Skeletal muscle satellite cell (primary cell): ENCODE data around the gene TSPAN7.

Source experiments
- H3K27me3 ChIP-seq: 2 replicates; pipeline ENCODE4 v1.7.0; 2013; ENCODE audit warnings: low read length; ENCODE audit not compliant: control insufficient read depth, insufficient read depth
- H3K36me3 ChIP-seq: 2 replicates; pipeline ENCODE4 v1.7.0; 2013; ENCODE audit warnings: mild to moderate bottlenecking, control low read depth, low read length; ENCODE audit not compliant: insufficient read depth
- H3K4me1 ChIP-seq: 2 replicates; pipeline ENCODE4 v1.7.0; 2013; ENCODE audit warnings: low read length; ENCODE audit not compliant: control insufficient read depth, insufficient read depth
- H3K4me2 ChIP-seq: 2 replicates; pipeline ENCODE4 v1.7.0; 2013; ENCODE audit warnings: mild to moderate bottlenecking, low read length
- H3K4me3 ChIP-seq: 2 replicates; pipeline ENCODE4 v1.7.0; 2013; ENCODE audit warnings: low read length
- H3K9ac ChIP-seq: 2 replicates; pipeline ENCODE4 v1.7.0; 2013; ENCODE audit warnings: mild to moderate bottlenecking, low read depth, low read length, moderate library complexity
- H3K9me3 ChIP-seq: replicated peaks from 2 replicates; pipeline ENCODE4 v1.7.0; 2013; ENCODE audit warnings: mild to moderate bottlenecking, control low read depth, low read length

Gene TSPAN7

DNA sequence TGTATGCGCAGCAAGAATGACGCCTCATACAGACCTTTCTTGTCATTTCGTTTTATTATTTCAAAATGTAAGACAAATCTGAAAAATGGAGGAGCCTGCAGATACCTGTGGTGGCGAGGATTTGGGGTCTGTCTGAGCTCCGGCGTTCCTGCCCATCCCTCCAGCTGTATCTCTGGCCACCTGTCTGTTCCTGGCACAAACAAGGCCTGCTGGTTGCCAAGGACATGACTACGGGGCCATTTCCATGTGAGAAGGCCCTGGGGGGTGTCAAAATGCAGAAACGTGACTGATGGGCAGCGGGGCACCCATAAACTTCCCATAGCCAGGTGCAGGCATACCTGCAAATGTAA is 591 bp upstream of the TSPAN7 start:
- no peaks in the 10 kb centered on the region for H3K27me3 ChIP-seq
- H3K4me3 ChIP-seq, result peak overlapping the region; percentile 69
- no peaks in the 10 kb centered on the region for H3K36me3 ChIP-seq
- no peaks in the 10 kb centered on the region for H3K9me3 ChIP-seq
- H3K4me2 ChIP-seq, result peak overlapping the region; percentile 94
- H3K9ac ChIP-seq, result peak overlapping the region; percentile 63
- H3K4me1 ChIP-seq, result peaks cover 4% of the 10 kb centered on the region

DNA sequence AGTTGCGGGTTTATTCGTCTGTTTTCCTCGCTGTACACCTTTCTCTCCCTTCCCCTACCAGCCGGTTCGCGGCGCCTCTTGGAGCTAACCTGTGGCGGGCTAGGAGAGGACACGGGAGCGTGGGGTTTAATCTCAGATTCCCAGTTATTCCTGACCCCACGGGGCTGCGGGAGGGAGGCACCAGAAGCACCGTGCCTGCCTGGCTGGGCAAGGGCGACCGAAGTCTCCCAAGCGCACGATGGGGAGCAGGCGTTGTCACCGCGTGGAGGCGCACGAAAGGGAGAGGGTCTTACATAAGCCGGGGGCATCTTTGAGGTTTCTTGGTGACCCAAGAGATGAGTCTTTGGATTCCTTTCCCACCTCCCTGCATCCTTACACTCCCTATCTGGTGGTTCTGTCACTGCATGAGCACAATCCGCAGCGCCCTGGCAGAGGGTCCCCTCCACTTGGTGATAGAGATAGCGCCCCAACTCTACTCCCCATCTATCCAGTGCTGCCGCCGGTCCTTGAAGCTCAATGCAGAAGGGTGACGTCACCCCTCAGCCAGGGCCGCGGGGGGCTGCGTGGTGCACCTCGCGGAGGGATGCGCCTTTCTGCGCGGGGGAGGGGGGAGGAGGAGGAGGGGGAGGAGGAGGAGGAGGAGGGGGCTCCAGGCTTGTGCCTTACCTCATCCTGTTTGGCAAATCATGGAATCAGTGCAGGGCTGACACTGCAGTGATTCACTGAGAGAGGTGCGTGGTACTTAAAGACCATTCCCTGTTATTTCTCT is 793 bp downstream of the TSPAN7 start:
- H3K9ac ChIP-seq, result peak overlapping the region; percentile 66
- H3K27me3 ChIP-seq, result no peaks in the 10 kb centered on the region
- H3K9me3 ChIP-seq, result no peaks in the 10 kb centered on the region
- peak overlapping the region; percentile 90 for H3K4me2 ChIP-seq
- H3K4me1 ChIP-seq, result peaks cover 4% of the 10 kb centered on the region
- H3K4me3 ChIP-seq, result peak overlapping the region; percentile 71
- H3K36me3 ChIP-seq, result no peaks in the 10 kb centered on the region

DNA sequence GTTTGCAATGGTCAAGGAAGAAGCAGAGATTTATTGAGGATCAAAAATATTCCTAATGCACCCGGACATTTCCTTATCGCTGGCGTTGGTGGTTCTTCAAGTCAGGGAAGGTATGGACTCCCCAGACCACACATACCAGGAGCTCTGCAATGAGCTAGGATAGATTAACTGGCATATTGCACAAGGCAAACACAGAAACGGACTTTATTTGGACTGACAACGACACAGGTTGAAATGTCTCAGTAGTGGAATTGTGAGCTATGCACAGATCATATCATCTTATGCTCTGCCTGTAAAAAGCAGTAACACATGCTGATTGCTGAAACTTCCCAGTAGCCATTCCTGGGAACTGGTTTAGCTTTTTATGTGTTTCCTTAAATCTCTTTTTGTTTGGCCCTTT is 1.7 kb downstream of the TSPAN7 start:
- no peaks in the 10 kb centered on the region for H3K36me3 ChIP-seq
- no peak overlapping the region for H3K9ac ChIP-seq
- no peak overlapping the region for H3K4me2 ChIP-seq
- H3K9me3 ChIP-seq, result no peaks in the 10 kb centered on the region
- peaks cover 4% of the 10 kb centered on the region for H3K4me1 ChIP-seq
- no peak overlapping the region for H3K4me3 ChIP-seq
- no peaks in the 10 kb centered on the region for H3K27me3 ChIP-seq

DNA sequence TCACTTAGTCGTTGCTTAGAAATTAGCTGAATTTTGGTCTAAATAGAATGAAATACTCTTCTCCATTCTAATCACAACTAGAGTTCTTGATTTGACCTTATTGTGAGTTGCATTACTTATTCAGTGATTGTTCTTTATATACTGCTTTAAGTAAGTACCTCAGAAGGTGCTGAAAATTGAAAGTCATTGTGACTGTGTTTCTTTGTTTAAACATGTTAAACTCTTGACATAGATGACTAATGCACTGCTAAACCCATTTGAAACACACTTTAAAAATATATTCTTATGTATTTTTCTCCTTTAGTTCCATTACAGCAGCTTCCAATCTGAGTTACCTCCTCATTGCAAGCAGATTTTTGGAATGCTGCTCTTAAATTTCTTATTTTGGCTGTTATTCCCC is 9.1 kb downstream of the TSPAN7 start:
- no peaks in the 10 kb centered on the region for H3K4me1 ChIP-seq
- no peak overlapping the region for H3K4me2 ChIP-seq
- no peaks in the 10 kb centered on the region for H3K27me3 ChIP-seq
- no peak overlapping the region for H3K4me3 ChIP-seq
- H3K9ac ChIP-seq, result no peak overlapping the region
- H3K9me3 ChIP-seq, result no peaks in the 10 kb centered on the region
- H3K36me3 ChIP-seq, result no peaks in the 10 kb centered on the region

DNA sequence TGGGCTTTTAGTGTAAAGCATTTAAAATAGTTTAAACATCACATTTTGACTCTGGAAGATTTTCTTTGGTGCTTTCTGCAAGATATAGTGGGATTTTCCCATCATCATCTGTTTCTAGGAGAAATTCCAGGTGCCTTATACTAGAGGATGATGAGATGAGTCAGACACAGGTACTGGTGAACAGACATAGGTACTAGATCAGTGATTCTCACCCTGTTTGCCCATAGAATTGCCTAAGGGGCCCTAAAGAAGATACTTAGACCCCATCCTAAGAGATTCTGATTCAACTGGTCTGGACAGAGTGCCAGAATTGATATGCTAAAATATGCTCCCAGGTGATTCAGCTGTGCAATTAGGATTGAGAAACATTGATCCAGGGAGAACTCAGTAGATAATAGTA is 9.7 kb downstream of the TSPAN7 start:
- Histone ChIP-seq H3K36me3 (no peaks in the 10 kb centered on the region), H3K4me3 (no peak overlapping the region), H3K9me3 (no peaks in the 10 kb centered on the region), H3K4me1 (no peaks in the 10 kb centered on the region), H3K9ac (no peak overlapping the region), H3K27me3 (no peaks in the 10 kb centered on the region), H3K4me2 (no peak overlapping the region)

DNA sequence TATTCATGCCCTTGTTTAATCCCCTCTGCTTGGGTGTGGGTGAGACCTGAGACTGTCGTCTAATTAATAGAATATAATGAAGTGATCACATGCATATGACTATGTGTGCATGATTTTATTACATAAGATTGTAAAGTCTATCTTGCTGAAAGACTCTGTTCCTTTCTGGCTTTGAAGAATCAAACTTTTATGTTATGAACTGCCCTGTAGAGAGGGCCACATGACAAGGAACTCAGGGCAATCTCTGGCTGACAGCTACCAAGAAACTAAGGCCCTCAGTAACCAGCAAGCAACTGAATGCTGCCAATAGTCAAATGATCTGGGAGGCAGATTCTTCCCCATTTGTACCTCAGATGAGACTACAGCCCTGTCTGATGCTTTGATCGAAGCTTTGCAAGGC is 13.5 kb downstream of the TSPAN7 start:
- Histone ChIP-seq H3K9me3 (no peaks in the 10 kb centered on the region), H3K4me2 (no peak overlapping the region), H3K27me3 (no peaks in the 10 kb centered on the region), H3K4me3 (no peak overlapping the region), H3K9ac (no peak overlapping the region), H3K36me3 (no peaks in the 10 kb centered on the region), H3K4me1 (no peaks in the 10 kb centered on the region)

DNA sequence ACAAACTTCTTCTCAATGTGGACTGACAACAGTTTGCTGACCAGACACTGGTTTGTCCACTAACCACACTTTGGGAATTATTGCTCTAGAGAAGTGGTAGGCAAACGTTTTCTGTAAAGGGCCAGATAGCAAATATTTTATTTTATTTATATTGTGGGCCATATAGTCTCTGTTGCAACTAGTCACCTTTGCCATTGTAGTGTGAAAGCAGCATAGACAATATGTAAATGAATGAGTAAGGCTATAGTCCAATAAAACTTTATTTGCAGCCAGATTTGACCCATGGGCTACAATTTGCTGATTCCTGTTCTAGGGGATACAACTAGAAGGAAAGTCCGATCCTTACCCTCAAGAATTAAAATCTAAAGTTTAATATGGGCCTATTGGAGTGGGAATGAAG is 14.5 kb downstream of the TSPAN7 start:
- no peaks in the 10 kb centered on the region for H3K36me3 ChIP-seq

DNA sequence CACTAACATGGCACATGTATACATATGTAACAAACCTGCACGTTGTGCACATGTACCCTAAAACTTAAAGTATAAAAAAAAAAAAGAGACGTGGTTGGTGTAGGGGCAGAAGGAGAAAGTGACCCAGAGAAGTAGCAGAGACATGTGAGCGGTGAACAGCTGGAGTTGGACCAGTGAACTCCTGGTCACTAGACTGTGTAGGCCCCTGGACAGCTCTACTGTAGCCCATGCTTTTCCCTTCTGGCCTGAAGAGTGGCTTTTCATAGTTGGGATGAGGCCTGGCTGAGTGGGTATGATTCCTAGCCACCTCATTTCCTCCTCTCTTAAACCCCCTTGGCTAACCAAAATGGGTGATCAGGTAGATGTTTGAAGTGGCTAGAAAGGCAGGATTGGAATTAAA is 16.4 kb downstream of the TSPAN7 start:
- Histone ChIP-seq H3K4me2 (no peak overlapping the region), H3K4me3 (no peak overlapping the region), H3K9me3 (no peaks in the 10 kb centered on the region), H3K27me3 (no peaks in the 10 kb centered on the region), H3K4me1 (no peaks in the 10 kb centered on the region), H3K9ac (no peak overlapping the region), H3K36me3 (no peaks in the 10 kb centered on the region)

More for the DNA sequence above, 14.5 kb downstream of the TSPAN7 start:
- Histone ChIP-seq H3K9me3 (no peaks in the 10 kb centered on the region), H3K4me2 (no peak overlapping the region), H3K4me1 (no peaks in the 10 kb centered on the region), H3K9ac (no peak overlapping the region), H3K4me3 (no peak overlapping the region), H3K27me3 (no peaks in the 10 kb centered on the region)

DNA sequence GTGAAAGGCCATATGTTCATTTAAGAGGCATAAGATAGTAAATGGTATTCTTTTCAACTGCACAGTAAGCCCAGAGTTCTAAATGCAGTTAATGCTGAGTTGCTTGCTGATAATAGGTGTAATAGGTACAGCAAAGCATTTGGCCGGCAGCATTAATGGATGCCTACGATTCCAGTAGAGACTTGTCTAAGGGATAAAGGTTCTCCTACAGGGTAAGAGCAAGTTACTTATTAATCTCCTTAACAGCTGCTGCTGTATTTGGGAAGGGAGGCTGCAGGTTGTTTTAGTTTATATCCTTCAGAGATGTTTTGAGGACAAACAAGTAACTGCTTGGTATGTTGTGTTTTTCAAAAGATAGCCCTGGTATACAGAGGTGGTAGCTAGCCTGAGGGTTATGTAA is 16.8 kb downstream of the TSPAN7 start:
- no peaks in the 10 kb centered on the region for H3K4me1 ChIP-seq
- no peaks in the 10 kb centered on the region for H3K27me3 ChIP-seq
- H3K9ac ChIP-seq, result no peak overlapping the region
- H3K4me3 ChIP-seq, result no peak overlapping the region
- H3K4me2 ChIP-seq, result no peak overlapping the region
- H3K9me3 ChIP-seq, result no peaks in the 10 kb centered on the region
- no peaks in the 10 kb centered on the region for H3K36me3 ChIP-seq

DNA sequence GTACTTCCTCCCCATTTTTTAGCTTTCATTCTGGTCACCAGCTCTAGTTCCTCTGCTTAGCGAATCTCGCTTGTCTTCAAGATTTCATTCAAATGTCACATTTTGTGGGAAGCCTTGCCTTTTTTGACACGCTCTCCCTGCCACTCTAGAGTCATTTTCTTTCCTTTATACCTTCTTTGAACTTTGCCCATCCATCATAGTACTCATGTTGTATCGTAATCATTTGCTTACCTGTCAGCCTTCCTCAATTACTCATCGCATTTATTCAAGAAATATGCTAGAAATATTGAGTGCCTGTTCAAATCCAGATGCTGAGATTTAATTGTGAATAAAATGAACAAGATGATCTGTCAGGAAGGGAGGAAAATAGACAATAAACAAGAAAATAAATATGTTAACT is 21.8 kb downstream of the TSPAN7 start:
- Histone ChIP-seq H3K9ac (no peak overlapping the region), H3K4me1 (no peaks in the 10 kb centered on the region), H3K27me3 (no peaks in the 10 kb centered on the region), H3K4me2 (no peak overlapping the region), H3K36me3 (no peaks in the 10 kb centered on the region), H3K9me3 (no peaks in the 10 kb centered on the region), H3K4me3 (no peak overlapping the region)

DNA sequence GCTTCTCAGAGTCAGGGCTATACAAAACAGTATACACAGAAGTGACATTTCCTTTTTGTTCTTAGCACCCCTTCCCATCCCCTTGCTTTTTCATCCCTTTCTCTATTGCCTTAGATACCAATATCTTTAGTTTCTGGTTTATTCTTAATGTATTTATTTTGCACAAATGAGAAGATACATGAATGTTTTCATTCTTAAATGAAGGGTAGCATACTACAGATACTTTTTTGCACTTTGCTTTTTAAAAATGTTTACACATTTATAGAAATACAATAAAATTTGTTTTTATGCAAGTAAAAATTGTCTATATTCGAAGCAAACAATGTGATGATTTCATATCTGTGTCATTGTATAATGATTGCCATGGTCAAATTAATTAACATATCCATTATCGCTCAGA is 33.1 kb downstream of the TSPAN7 start:
- Histone ChIP-seq H3K9me3 (no peaks in the 10 kb centered on the region), H3K4me1 (no peaks in the 10 kb centered on the region), H3K9ac (no peak overlapping the region), H3K4me3 (no peak overlapping the region), H3K4me2 (no peak overlapping the region), H3K36me3 (no peaks in the 10 kb centered on the region), H3K27me3 (peaks cover 7% of the 10 kb centered on the region)

DNA sequence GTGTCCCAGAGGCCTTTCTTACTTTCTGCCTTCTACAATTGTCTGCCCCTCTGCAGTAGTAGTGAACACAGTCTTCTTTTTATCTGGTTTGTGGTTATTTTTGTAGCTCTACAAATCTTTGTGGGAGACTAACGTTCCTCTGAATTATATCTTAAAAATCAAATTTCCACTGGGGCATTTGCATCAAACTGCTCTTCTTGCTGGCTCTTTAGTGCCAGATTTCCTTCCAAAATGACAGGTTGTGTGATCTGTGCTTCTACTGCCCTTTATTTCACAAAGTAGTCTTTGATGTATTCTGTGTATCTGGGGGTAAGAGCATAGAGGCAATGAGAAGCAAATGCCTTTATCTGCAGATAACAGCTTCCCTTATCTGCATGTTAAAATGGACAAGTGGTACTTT is 34.5 kb downstream of the TSPAN7 start:
- H3K36me3 ChIP-seq, result no peaks in the 10 kb centered on the region
- peaks cover 7% of the 10 kb centered on the region for H3K27me3 ChIP-seq
- no peak overlapping the region for H3K4me2 ChIP-seq
- no peak overlapping the region for H3K4me3 ChIP-seq
- no peaks in the 10 kb centered on the region for H3K4me1 ChIP-seq
- H3K9ac ChIP-seq, result no peak overlapping the region
- H3K9me3 ChIP-seq, result no peaks in the 10 kb centered on the region
